HepG2 (cell line): ENCODE data around the gene ERBB3. TPM values are rescaled to one million over a fixed set of nuclear protein-coding genes. Genes with fewer than 3 reads are reported as not detected.

ENCODE experiments used
- AGO2 ChIP-seq: fragments of 200-400 bp; formaldehyde crosslinking; optimal IDR thresholded peaks from 2 replicates; pipeline ENCODE3; 2017; ENCODE audit warnings: mild to moderate bottlenecking, low read depth, low read length, moderate library complexity
- ARID2 ChIP-seq: sonication (generic); formaldehyde crosslinking; IDR thresholded peaks from 2 replicates; pipeline ENCODE4 v1.8.1; 2022; ENCODE audit warnings: mild to moderate bottlenecking, missing genetic modification reagents, borderline replicate concordance
- FOXJ3 ChIP-seq: sonication (generic); formaldehyde crosslinking; IDR thresholded peaks from 2 replicates; pipeline ENCODE4 v1.4.0; 2020; ENCODE audit warnings: missing genetic modification reagents, mild to moderate bottlenecking, borderline replicate concordance
- MAF1 ChIP-seq: sonication (generic); formaldehyde crosslinking; IDR thresholded peaks from 2 replicates; pipeline ENCODE4 v1.5.0; 2020; ENCODE audit warnings: missing genetic modification reagents, borderline replicate concordance
- MEIS2 ChIP-seq: sonication (generic); formaldehyde crosslinking; IDR thresholded peaks from 2 replicates; pipeline ENCODE4 v1.9.0; 2021; ENCODE audit warnings: mild to moderate bottlenecking, missing genetic modification reagents
- PITX1 ChIP-seq: sonication (generic); formaldehyde crosslinking; IDR thresholded peaks from 2 replicates; pipeline ENCODE4 v1.5.1; 2020; ENCODE audit warnings: mild to moderate bottlenecking, missing genetic modification reagents
- ZNF317 ChIP-seq: sonication (generic); formaldehyde crosslinking; IDR thresholded peaks from 2 replicates; pipeline ENCODE4 v1.5.0; 2020; ENCODE audit warnings: mild to moderate bottlenecking, missing genetic modification reagents
- ZNF337 ChIP-seq: sonication (generic); formaldehyde crosslinking; IDR thresholded peaks from 2 replicates; pipeline ENCODE4 v1.5.1; 2020; ENCODE audit warnings: missing genetic modification reagents, low read depth, mild to moderate bottlenecking, borderline replicate concordance
- ZNF44 ChIP-seq: sonication (generic); formaldehyde crosslinking; IDR thresholded peaks from 2 replicates; pipeline ENCODE4 v1.5.1; 2020; ENCODE audit warnings: mild to moderate bottlenecking, missing genetic modification reagents
- ZNF841 ChIP-seq: sonication (generic); formaldehyde crosslinking; IDR thresholded peaks from 2 replicates; pipeline ENCODE4 v1.8.1; 2023; ENCODE audit warnings: missing genetic modification reagents, borderline replicate concordance
- ZSCAN21 ChIP-seq: sonication (generic); formaldehyde crosslinking; IDR thresholded peaks from 2 replicates; pipeline ENCODE4 v1.8.0; 2022; ENCODE audit warnings: mild to moderate bottlenecking, missing genetic modification reagents, moderate library complexity, borderline replicate concordance
- ZSCAN9 ChIP-seq: IDR thresholded peaks from 2 replicates; pipeline ENCODE4 v1.6.1; 2016; ENCODE audit warnings: borderline replicate concordance
- polyA plus RNA-seq, 8 experiments: library from polyadenylated mRNA; depleted of rRNA in 3 of 8; stranded (reverse) in 7 of 8; unstranded in 1 of 8; fragments of >200 nt; fragmentation: Illumina TruSeq in 4 of 8; extraction: Trizol in 4 of 8; gene quantifications; 2 replicates each; pipeline versions ENCODE4 v1.2.1 to v1.2.3, GENCODE V29; 2011 to 2016; ENCODE audit warnings: low read depth in 4 of 8, missing spikeins in 1 of 8, mixed read lengths in 1 of 8; ENCODE audit not compliant: insufficient read depth in 1 of 8
- total RNA-seq, 5 experiments: library from RNA; depleted of rRNA; stranded (reverse); fragments of >200 nt; fragmentation: Illumina TruSeq; extraction: Trizol; gene quantifications; 2 replicates each; pipeline ENCODE4 v1.2.3, GENCODE V29; 2016; ENCODE audit warnings: low read depth in 1 of 5
- TF ChIP-seq, protein P1 (sequence below): sonication (generic); formaldehyde crosslinking; IDR thresholded peaks from 2 replicates; pipeline ENCODE4 v1.4.0; 2020; ENCODE audit warnings: missing genetic modification reagents, mild to moderate bottlenecking, borderline replicate concordance
- TF ChIP-seq, protein P2 (sequence below): IDR thresholded peaks from 2 replicates; pipeline ENCODE4 v1.6.1; 2016
- TF ChIP-seq, protein P3 (sequence below): sonication (generic); formaldehyde crosslinking; IDR thresholded peaks from 2 replicates; pipeline ENCODE4 v1.5.0; 2020; ENCODE audit warnings: mild to moderate bottlenecking, missing genetic modification reagents
- TF ChIP-seq, protein P4 (sequence below): IDR thresholded peaks from 2 replicates; pipeline ENCODE4 v1.6.1; 2018; ENCODE audit warnings: missing genetic modification reagents

Gene ERBB3
- total and polyA plus RNA-seq, 2 of the 13 experiments (the other 11 are each of a cell fraction or from before 2014, with no cell fraction given) = 93.6 to 358 TPM

DNA sequence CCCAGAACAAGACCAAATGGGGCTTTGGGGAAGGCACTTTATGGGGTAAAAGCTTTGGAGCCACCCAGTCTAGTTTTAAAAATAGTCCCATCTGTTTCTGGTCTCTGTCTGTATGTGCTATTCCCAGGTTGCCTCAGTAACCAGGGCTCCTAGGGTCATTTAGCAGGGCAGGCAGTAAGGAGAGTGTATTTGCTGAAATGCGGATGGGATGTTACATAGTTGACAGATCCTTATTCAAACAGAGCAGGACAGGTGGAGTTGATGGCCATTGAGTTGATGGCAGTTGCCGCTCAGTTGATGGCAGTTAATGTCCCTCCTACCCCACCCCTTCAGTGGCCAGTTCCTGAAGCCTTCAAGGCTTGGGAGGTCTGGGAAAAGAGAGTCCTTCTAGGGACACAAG lies 42.7 kb downstream of the ERBB3 start (continued):
- TF ChIP-seq MAF1 (no peak), ZNF841 (CRISPR knock-in tag) (no peak), ZNF44 (CRISPR knock-in tag) (no peak), ZSCAN21 (CRISPR knock-in tag) (no peak), ARID2 (CRISPR knock-in tag) (no peak), ZNF317 (CRISPR knock-in tag) (no peak), ZNF337 (CRISPR knock-in tag) (no peak), ZSCAN9 (CRISPR knock-in tag) (no peak), FOXJ3 (CRISPR knock-in tag) (no peak), PITX1 (CRISPR knock-in tag) (no peak), AGO2 (no peak), MEIS2 (CRISPR knock-in tag) (no peak)
- TF ChIP-seq, protein P1, sequence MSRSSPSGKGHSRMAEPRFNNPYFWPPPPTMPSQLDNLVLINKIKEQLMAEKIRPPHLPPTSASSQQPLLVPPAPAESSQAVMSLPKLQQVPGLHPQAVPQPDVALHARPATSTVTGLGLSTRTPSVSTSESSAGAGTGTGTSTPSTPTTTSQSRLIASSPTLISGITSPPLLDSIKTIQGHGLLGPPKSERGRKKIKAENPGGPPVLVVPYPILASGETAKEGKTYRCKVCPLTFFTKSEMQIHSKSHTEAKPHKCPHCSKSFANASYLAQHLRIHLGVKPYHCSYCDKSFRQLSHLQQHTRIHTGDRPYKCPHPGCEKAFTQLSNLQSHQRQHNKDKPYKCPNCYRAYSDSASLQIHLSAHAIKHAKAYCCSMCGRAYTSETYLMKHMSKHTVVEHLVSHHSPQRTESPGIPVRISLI (CRISPR knock-in tag) = no peak
- TF ChIP-seq, protein P2, sequence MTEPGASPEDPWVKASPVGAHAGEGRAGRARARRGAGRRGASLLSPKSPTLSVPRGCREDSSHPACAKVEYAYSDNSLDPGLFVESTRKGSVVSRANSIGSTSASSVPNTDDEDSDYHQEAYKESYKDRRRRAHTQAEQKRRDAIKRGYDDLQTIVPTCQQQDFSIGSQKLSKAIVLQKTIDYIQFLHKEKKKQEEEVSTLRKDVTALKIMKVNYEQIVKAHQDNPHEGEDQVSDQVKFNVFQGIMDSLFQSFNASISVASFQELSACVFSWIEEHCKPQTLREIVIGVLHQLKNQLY (CRISPR knock-in tag) = no peak
- TF ChIP-seq, protein P3, sequence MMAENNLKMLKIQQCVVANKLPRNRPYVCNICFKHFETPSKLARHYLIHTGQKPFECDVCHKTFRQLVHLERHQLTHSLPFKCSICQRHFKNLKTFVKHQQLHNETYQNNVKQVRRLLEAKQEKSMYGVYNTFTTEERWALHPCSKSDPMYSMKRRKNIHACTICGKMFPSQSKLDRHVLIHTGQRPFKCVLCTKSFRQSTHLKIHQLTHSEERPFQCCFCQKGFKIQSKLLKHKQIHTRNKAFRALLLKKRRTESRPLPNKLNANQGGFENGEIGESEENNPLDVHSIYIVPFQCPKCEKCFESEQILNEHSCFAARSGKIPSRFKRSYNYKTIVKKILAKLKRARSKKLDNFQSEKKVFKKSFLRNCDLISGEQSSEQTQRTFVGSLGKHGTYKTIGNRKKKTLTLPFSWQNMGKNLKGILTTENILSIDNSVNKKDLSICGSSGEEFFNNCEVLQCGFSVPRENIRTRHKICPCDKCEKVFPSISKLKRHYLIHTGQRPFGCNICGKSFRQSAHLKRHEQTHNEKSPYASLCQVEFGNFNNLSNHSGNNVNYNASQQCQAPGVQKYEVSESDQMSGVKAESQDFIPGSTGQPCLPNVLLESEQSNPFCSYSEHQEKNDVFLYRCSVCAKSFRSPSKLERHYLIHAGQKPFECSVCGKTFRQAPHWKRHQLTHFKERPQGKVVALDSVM (CRISPR knock-in tag) = no peak
- TF ChIP-seq, protein P4, sequence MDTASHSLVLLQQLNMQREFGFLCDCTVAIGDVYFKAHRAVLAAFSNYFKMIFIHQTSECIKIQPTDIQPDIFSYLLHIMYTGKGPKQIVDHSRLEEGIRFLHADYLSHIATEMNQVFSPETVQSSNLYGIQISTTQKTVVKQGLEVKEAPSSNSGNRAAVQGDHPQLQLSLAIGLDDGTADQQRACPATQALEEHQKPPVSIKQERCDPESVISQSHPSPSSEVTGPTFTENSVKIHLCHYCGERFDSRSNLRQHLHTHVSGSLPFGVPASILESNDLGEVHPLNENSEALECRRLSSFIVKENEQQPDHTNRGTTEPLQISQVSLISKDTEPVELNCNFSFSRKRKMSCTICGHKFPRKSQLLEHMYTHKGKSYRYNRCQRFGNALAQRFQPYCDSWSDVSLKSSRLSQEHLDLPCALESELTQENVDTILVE (CRISPR knock-in tag) = no peak
